ENCODE measurements around the gene IL20.
A peak's percentile ranks its signal among the peaks of the same experiment; 100 is the strongest.

- TF ChIP-seq, protein P1, sequence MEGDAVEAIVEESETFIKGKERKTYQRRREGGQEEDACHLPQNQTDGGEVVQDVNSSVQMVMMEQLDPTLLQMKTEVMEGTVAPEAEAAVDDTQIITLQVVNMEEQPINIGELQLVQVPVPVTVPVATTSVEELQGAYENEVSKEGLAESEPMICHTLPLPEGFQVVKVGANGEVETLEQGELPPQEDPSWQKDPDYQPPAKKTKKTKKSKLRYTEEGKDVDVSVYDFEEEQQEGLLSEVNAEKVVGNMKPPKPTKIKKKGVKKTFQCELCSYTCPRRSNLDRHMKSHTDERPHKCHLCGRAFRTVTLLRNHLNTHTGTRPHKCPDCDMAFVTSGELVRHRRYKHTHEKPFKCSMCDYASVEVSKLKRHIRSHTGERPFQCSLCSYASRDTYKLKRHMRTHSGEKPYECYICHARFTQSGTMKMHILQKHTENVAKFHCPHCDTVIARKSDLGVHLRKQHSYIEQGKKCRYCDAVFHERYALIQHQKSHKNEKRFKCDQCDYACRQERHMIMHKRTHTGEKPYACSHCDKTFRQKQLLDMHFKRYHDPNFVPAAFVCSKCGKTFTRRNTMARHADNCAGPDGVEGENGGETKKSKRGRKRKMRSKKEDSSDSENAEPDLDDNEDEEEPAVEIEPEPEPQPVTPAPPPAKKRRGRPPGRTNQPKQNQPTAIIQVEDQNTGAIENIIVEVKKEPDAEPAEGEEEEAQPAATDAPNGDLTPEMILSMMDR (IDR thresholded peaks at IDR 0.05): peak in 3 of 4 donors; percentile 5 to 17 (median 9)
- TF ChIP-seq POLR2A (IDR thresholded peaks at IDR 0.05): no peak
Observed at GRCh38 chr1:206856674-206857464, 8.6 kb upstream of the IL20 start.
